ENCODE measurements around the gene MOSPD2.

The MOSPD2 gene

DNA sequence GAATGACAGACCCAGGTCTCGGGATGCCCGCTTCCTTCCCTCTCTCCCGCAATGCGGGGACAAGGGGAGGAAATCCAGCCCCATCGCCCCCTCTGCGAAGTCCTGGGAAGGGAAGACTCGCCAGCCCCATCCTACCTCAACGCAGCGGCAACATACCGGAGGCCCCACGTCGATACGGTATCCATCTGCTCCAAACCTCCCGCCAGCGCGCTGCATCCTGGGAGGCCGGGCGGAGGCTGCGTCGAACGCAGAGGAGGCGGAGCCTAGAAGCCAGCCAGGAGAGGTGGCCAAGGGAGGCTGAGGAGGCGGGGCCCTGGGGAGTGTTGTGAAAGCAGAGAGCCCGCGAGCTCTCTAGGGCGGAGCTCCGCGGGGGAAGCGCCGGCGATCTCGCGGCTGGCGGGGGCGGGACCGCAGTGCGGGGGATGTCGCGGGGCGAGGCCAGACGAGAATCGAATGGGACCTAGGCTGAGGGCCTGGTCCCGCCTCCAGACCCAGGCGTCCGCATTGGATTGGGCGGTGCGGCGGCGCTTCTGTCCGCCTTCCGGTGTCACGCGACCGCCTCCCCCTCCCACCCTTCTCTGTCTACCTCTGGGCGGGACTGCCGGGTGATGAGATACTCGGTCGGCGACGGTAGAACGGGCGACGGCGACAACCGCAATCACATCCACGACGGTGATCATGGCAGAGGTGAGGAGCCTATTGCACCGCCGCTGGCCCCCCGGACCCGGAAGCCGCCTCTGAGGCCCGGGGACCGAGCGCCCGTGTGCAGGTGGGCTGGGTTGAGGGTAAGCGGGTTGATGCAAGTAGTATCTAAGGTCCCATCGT, at the start of gene MOSPD2, which contains the start of gene FANCB:
Gene MOSPD2, plus strand, starts transcription at position 571 of the 825 bp plus-strand sequence. Its CDS starts 108 bp downstream, at position 679.
Gene FANCB, minus strand, starts transcription at position 219 of the 825 bp plus-strand sequence. CDS start 7,559 bp downstream, outside the sequence.
- TF ChIP-seq, protein P1, sequence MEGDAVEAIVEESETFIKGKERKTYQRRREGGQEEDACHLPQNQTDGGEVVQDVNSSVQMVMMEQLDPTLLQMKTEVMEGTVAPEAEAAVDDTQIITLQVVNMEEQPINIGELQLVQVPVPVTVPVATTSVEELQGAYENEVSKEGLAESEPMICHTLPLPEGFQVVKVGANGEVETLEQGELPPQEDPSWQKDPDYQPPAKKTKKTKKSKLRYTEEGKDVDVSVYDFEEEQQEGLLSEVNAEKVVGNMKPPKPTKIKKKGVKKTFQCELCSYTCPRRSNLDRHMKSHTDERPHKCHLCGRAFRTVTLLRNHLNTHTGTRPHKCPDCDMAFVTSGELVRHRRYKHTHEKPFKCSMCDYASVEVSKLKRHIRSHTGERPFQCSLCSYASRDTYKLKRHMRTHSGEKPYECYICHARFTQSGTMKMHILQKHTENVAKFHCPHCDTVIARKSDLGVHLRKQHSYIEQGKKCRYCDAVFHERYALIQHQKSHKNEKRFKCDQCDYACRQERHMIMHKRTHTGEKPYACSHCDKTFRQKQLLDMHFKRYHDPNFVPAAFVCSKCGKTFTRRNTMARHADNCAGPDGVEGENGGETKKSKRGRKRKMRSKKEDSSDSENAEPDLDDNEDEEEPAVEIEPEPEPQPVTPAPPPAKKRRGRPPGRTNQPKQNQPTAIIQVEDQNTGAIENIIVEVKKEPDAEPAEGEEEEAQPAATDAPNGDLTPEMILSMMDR (IDR thresholded peaks at IDR 0.05; ENCODE audit: low read depth, low read length, missing control alignments): no peak
- peak within 1 kb of the TSS; percentile 82 for H3K4me3 ChIP-seq (ENCODE audit: low read depth, low read length)
- DNase-seq (ENCODE audit: low read depth): peak; percentile 78

DNA sequence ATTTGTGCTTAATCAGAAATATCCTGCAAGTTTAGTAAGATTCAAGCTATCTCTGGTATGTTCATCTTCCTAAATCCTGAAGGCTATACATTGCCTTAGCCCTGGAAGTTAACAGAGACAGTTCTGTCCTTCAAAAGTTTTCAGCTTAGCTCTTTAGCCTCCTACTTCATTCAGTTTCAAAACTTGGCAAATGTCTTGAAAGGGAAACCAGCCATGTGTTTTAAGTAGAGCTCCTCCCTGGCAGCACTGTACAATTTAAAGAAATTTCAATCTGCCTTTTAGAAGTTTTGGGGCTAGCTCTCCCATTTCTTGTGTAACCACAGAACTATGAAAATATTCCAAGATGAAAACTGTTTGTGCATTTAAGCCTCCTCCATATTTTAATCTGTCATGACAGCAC, 47.4 kb upstream of the MOSPD2 start:
- TF ChIP-seq, protein P1 (IDR thresholded peaks at IDR 0.05; ENCODE audit: low read depth, low read length, missing control alignments): no peak
- no peak for DNase-seq (ENCODE audit: low read depth)
- H3K4me3 ChIP-seq (ENCODE audit: low read depth, low read length): no peak overlapping the region

DNA sequence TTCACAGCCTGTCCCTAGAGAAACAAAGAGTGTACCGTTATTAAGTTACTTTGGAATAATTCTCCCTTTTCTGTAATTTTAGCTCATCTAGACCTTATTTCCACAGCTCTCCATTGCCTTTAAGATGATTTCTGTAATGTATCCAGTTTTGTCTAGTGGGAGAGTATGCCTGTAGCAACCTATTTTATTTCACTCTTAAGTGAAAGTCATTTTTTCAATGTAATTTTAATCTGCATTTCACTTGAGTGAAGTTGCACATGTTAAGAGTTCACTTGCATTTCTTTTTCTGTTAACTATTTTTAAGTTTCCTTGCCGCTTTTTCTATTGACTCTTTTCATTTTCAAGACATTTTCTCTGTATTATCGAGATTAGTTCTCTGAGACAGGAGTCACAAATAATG, 46.9 kb upstream of the MOSPD2 start:
- DNase-seq (ENCODE audit: low read depth): no peak
- no peak overlapping the region for H3K4me3 ChIP-seq (ENCODE audit: low read depth, low read length)
- TF ChIP-seq, protein P1 (IDR thresholded peaks at IDR 0.05; ENCODE audit: low read depth, low read length, missing control alignments): no peak

DNA sequence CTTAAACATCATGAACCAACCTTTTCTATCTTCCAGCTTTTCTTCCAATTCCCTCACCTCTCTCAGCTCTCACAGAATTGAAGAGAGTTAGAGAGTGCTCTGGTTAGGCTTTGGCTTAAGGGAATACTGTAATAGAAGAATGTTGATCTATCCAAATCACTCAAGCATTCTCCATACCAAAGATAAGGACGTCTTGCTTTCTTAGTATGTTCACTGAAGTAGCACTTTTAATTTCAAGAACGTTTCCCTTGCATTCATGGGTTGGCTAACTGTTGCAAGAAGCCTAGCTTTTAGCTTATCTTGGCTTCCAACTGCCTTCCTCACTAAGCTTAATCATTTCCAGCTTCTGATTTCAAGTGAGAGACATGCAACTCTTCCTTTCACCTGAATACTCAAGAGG, 43.6 kb upstream of the MOSPD2 start:
- TF ChIP-seq, protein P1 (IDR thresholded peaks at IDR 0.05; ENCODE audit: low read depth, low read length, missing control alignments): no peak
- DNase-seq (ENCODE audit: low read depth): no peak
- no peak overlapping the region for H3K4me3 ChIP-seq (ENCODE audit: low read depth, low read length)

DNA sequence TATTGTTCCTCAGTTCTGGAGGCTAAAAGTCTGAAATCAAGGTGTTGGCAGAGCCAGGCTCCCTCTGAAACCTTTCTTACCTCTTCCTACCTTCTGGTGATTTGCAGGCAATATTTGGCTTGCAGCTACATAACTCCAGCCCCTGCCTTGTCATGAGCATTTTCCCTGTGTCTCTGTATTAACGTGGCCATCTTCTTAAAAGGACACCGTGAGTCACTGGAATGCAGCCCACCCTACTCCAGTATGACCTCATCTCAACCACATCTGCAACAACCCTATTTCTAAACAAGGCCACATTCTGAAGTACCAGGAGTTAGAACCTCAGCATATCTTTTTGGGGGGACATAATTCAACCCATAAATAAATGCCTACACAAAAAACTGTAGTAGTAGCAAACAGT, 41.1 kb upstream of the MOSPD2 start:
- TF ChIP-seq, protein P1 (IDR thresholded peaks at IDR 0.05; ENCODE audit: low read depth, low read length, missing control alignments): no peak
- no peak for DNase-seq (ENCODE audit: low read depth)
- no peak overlapping the region for H3K4me3 ChIP-seq (ENCODE audit: low read depth, low read length)

DNA sequence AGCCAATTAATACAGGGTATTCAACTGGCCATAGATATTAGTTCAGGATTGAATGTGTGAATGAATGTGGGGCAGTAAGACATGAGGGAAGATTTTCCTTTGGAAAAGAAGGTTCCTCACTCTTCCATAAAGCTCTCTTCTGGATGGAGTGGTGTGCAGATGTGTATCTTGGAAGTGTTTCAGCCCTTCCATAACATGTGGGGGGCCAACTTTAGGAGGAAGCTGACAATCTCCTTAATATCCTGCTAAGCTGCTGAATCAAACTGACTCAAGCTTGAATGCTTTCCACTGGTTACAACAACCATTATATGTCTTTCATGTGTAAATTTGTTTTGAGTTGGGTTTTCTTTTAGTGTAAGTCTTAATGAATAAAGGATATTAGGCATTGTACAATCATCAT, 40.6 kb upstream of the MOSPD2 start:
- DNase-seq (ENCODE audit: low read depth): no peak
- no peak overlapping the region for H3K4me3 ChIP-seq (ENCODE audit: low read depth, low read length)
- TF ChIP-seq, protein P1 (IDR thresholded peaks at IDR 0.05; ENCODE audit: low read depth, low read length, missing control alignments): no peak

DNA sequence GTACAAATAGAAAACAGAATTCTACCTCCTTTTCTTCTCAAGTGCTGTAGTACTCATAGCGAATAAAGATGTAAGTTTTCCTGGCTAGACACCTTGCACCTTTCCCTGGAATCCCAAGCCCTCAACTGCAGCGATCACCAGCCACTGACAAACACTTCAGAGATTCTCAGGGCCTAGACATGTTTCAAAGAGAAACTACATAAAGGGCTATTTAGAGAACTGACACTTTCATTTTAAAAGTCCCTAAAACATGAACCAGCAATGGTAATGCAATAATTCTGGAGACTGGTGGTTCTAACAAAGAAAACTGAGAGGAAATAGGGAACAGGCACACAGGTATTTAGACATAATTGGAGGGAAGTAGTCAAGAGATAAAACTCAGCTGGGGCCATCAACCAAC, 36.1 kb upstream of the MOSPD2 start:
- DNase-seq (ENCODE audit: low read depth): no peak

More for the DNA sequence above, 36.1 kb upstream of the MOSPD2 start:
- TF ChIP-seq, protein P1 (IDR thresholded peaks at IDR 0.05; ENCODE audit: low read depth, low read length, missing control alignments): no peak
- no peak overlapping the region for H3K4me3 ChIP-seq (ENCODE audit: low read depth, low read length)

All from GM12864 (cell line).